Activated CD8-positive, alpha-beta memory T cell treated with anti-CD3 and anti-CD28 coated beads for 1 hour (primary cell): ENCODE measurements around the gene ATP12A.

ENCODE experiments used
- DNase-seq, 2 donors: peaks; one replicate each; pipeline ENCODE4 v3.0.0-alpha.2; 2020; ENCODE audit warnings: low read depth in 1 of 2; ENCODE audit errors: extremely low read depth in 1 of 2

The ATP12A gene

DNA sequence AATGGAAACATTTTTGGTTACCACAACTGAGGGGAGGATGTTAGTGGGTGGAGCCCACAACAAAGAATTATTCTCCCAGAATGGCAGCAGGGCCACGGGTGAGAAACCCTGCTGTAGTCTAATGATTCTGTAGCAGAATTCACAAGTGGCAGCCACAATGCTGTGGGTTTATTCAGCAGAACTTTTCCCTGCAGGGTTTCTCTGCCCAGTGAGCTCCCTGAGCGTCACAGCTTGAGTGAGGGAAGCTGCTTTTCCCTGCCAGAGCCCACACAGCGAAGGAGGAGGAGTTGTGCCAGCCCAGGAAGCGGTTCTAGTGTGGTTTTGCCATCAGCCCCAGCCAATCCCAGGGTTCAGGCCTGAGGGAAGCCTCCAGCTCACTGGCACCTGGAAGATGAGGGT is 4.4 kb downstream of the ATP12A start:
- no peak for DNase-seq

- DNase-seq = no peak
Observed at GRCh38 chr13:24685314-24685713, 5.1 kb downstream of the ATP12A start.

DNA sequence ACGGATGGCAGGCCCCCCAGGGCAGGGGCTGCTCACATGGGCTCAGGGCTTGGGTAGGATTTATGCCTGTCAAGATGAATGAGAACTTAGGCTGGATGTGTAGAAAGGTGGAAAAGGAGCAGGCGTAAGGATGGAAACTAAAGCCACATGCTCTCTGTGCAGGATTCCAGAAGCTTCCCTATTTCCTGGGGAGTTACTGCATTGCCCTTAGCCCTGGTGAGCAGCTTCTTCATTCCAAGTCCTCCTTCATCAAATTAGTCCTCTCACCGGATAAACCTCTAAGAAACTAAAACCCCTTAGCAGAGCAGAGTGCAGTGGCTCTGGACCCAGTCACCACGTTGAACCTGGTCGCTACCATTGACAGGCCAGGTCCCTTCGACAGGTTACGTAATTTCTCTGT is 7.4 kb downstream of the ATP12A start:
- no peak for DNase-seq

DNA sequence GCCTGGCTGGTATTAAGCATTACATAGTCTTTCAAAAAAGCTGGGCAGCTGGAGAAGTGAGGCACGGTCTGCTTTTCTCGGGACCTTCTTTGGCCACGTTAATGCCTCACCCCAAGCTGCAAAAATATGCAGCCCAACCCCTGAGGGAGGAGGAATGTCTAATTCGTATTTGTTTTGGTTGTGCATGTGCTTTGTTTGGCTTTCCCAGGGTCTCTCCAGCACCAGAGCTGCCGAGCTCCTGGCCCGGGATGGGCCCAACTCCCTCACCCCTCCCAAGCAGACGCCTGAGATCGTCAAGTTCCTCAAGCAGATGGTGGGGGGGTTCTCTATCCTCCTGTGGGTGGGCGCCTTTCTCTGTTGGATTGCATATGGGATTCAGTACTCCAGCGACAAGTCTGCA is 7.9 kb downstream of the ATP12A start:
- no peak for DNase-seq

DNA sequence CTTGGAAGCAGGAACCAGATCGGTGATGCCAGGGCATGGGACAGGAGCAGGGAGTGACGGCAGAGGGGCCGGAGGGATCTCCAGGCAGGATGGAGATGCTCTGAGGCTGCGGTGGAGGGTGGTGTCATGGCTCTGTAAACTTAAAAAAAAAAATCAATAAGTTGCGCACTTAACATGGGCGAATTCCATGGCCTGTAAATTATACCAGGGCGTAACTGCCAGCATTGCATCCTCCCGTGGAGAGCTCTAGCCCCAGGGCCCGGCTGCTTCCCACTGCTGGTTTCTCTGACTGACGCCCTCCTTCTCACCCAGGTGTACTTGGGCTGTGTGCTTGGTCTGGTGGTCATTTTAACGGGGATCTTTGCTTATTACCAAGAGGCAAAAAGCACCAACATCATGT is 8.7 kb downstream of the ATP12A start:
- no peak for DNase-seq

GRCh38 chr13:24691381-24691780 is 11.2 kb downstream of the ATP12A start:
- no peak for DNase-seq

DNA sequence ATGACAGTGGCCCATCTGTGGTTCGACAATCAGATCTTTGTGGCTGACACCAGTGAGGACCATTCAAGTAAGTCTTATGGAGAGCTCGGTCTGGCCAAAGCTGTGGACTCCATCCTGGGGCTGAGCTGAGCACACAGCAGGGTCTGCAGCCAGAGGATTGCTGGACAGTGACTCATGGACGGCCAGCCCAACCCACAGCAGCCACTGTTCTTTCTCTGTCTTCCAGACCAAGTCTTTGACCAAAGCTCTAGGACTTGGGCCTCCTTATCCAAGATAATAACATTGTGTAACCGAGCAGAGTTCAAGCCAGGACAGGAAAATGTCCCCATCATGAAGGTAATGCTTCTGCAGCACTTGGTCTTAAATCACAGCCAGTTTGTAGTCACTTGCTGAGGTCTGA is 12.4 kb downstream of the ATP12A start:
- DNase-seq = no peak

DNA sequence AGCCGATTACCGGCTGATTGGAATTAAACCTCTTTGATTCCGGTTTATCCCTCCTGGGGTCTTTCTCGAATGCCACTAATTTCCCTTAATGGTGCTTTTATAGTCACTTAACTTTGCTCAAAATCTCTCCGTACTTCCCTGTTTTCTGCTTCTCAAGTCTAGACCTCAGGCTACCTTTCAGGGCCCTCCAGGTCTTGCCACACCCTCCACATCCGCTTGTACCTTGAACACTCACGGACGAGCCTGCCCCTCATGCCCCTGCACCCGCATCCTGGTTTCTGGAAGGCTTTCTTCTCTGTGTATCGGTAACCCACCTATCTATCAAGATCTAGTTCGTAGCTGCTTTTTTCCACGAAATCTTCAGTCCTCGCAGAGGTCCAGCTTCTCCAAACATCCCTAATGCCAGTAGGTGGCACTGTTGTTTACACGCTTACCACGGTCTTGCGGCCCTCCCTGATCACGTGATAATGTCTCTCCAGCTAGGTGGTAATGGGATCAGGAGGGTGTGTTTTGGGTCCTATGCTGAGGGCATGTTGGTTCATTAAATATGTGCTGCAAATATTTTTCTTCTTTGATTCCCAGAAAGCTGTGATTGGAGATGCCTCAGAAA is 13.8 kb downstream of the ATP12A start:
- no peak for DNase-seq

GRCh38 chr13:24694907-24695306 is 14.7 kb downstream of the ATP12A start:
- no peak for DNase-seq

DNA sequence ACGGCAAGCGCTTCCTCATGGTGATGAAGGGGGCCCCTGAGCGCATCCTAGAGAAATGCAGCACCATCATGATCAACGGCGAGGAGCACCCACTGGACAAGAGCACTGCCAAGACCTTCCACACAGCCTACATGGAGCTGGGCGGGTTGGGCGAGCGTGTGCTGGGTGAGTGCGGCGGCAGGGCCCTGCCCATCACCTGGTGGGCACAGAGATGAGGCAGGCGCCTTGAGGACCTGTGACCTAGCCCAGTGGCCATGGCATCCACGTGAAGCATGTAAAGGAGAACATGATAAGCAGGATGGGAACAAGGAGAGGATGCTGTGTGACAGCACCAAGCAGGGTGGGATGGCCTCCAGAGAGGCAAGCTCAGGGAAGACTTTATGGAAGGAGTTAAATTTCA is 18.5 kb downstream of the ATP12A start:
- DNase-seq = no peak

DNA sequence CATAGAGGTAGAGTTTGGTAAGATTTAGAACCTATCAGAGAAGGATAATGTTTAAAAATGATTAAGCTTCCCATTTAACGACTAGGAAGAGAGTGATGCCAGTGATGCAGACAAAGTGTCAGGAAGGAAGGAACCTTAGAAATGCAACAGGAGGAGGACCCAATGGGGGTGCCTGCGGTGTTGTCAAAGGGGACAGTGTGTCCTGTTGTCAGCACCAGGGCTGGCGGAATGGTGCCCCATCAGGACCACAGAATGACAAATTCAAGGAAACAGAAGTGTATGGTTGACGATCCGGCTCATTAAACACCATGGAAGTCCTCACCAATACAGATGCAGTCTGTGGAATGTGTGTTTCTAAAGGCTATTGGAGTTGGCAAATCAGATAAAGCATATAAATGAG is 19.3 kb downstream of the ATP12A start:
- no peak for DNase-seq

DNA sequence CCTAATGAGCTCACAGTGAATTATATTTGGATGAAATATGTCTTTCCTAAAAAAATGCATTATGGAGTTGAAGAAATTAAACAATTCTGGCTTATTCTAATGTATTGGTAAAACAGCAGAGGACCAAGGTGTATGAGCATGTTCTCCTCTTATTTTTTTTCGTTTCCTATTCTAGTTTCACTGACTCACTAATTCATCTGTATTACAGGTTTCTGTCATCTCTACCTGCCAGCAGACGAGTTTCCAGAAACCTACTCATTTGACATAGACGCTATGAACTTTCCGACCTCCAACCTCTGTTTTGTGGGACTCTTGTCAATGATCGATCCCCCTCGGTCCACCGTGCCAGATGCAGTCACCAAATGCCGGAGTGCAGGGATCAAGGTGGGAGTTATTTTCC is 20.3 kb downstream of the ATP12A start:
- DNase-seq = no peak

DNA sequence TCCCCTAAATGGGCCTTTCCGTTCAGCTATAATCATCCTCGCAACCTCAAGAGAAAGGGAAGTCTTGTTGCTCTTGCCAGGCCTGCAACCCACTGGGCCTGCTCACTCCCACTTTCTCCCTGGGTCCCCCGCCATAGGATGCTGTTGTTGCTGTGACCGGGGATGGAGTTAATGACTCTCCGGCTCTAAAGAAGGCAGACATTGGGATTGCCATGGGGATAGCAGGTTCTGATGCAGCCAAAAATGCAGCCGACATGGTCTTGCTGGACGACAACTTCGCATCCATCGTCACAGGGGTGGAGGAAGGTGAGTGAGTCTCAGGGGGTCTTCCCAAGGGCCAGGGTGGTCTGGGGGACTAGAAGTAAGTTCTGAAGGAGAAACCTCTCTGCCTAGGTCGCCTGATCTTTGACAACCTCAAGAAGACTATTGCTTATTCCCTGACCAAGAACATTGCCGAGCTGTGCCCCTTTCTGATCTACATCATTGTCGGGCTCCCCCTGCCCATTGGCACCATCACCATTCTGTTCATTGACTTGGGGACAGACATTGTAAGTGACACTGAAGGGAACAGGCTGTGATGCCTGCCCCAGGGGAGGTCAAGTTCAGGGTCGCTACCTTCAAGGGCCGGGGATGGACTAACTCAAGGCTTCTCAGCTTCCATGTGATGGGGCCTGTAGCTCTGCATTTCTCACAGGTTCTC is 26.8 kb downstream of the ATP12A start:
- no peak for DNase-seq

DNA sequence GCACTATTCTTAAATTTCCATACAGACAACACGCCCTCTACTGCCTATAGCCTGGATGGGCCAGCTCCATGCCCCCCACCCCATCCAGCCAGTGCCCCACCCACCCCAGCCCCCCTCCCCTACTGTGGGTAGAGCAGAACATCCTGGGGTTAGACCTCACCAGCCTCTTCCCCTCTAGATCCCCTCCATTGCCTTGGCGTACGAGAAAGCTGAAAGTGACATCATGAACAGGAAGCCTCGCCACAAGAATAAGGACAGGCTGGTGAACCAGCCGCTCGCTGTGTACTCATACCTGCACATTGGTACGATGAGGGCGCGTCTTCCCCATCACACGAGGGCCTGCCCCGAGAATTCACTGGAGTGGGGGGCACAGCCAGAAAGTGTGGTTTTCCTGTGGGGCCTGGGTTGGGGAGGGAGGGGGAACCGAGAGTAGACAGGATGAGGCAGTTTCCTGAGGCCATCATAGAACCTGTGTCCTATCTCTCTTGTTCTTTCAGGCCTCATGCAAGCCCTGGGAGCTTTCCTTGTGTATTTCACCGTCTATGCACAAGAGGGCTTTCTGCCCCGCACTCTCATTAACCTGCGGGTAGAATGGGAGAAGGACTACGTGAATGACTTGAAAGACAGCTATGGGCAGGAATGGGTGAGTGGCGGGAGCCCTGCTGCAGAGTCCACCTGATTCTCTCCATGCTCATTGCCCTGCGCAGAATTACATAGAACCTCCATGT is 29.1 kb downstream of the ATP12A start:
- peak; percentile 17 to 20 for DNase-seq

GRCh38 chr13:24713022-24713421 is 32.8 kb downstream of the ATP12A start:
- DNase-seq = no peak

DNA sequence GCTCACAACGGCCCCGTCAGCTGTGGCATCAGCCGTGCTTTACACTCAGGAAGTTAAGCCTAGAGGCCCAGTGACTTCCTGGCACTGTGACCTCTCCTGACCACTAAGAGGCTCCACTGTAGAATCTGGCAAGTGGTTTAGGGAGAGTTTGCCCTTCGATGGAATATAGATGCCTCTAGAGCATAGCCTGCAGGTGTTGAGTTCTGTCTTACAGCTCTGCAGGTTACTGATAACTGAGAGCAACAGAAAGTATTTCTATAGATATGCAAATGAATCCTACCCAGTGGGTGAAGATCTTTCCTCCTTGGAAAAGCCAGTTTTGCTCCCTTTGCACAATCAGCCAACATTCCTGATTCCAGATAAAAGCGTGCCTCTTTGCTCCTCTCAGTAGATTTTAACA is 35.8 kb downstream of the ATP12A start:
- DNase-seq = no peak

GRCh38 chr13:24716446-24716845 is 36.2 kb downstream of the ATP12A start:
- no peak for DNase-seq

DNA sequence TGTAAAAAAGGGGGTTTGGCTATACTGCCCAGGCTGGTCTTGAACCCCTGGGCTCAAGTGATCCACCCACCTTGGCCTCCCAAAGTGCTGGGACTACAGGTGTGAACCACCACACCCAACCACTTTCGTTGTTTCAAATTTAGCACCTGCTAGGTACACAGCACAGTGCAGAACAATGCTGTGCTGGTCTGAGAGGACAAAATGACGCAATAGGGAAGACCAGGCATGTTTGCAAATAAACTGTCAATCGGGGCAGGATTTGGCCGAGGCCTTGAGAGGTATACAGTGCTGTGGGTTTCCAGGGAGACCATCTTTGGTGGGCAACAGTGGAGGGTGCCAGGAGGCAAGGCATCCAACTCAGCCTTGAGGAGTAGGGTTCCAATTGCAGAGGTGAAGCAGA is 37.0 kb downstream of the ATP12A start:
- no peak for DNase-seq

GRCh38 chr13:24718192-24718965 is 38.2 kb downstream of the ATP12A start:
- no peak for DNase-seq

DNA sequence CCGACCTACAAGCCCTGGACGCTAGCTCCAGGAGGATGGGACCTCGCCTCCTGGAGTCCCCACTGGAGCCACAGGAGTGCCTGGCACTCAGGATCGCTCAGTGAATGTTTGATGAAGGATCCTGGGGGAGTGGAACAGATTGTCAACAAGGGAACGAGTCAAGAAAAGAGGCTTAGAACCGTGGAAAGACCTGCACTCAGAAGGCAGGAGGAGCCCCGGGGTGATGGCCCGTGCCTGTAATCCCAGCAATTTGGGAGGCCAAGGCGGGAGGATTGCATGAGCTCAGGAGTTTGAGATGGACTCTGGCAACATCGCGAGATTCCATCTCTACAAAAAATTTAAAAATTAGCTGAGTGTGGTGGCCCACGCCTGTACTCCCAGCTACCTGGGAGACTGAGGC is 38.9 kb downstream of the ATP12A start:
- DNase-seq = no peak

GRCh38 chr13:24723206-24723605 is 43.0 kb downstream of the ATP12A start:
- DNase-seq = no peak

GRCh38 chr13:24724714-24725113 is 44.5 kb downstream of the ATP12A start:
- no peak for DNase-seq
